Putamen (tissue), 1 donor: ENCODE measurements around the gene PLEKHM3.
A peak's percentile ranks its signal among the peaks of the same experiment; 100 is the strongest.
"Not testable (repeated sequence)": the region's sequence is repeated elsewhere in the genome, so short reads cannot be mapped to it uniquely, and the experiment has no call there.

Source experiments
- DNase-seq: peaks from one replicate; pipeline ENCODE4 v3.0.0-alpha.2; 2016; ENCODE audit warnings: low spot score

Gene PLEKHM3

GRCh38 chr2:207950063-207950760 is 75.1 kb downstream of the PLEKHM3 start:
- no peak for DNase-seq

- not testable (repeated sequence) for DNase-seq
Observed at GRCh38 chr2:207949245-207949644, 76.1 kb downstream of the PLEKHM3 start.

GRCh38 chr2:207944979-207945600 is 80.2 kb downstream of the PLEKHM3 start:
- no peak for DNase-seq

GRCh38 chr2:207944334-207944733 is 81.0 kb downstream of the PLEKHM3 start:
- DNase-seq: no peak

GRCh38 chr2:207939342-207940108 is 85.8 kb downstream of the PLEKHM3 start:
- no peak for DNase-seq

GRCh38 chr2:207938886-207939285 is 86.4 kb downstream of the PLEKHM3 start:
- DNase-seq: no peak

GRCh38 chr2:207938415-207938814 is 86.9 kb downstream of the PLEKHM3 start:
- no peak for DNase-seq

- no peak for DNase-seq
Observed at GRCh38 chr2:207937823-207938222, 87.5 kb downstream of the PLEKHM3 start.

- no peak for DNase-seq
Observed at GRCh38 chr2:207937253-207937652, 88.1 kb downstream of the PLEKHM3 start.

GRCh38 chr2:207936380-207936779 is 88.9 kb downstream of the PLEKHM3 start:
- DNase-seq: no peak

- DNase-seq: no peak
Observed at GRCh38 chr2:207935991-207936370, 89.3 kb downstream of the PLEKHM3 start.

- no peak for DNase-seq
Observed at GRCh38 chr2:207935121-207935990, 90.0 kb downstream of the PLEKHM3 start.

- DNase-seq: no peak
Observed at GRCh38 chr2:207934720-207935119, 90.6 kb downstream of the PLEKHM3 start.

- DNase-seq: no peak
Observed at GRCh38 chr2:207933396-207934065, 91.8 kb downstream of the PLEKHM3 start.

GRCh38 chr2:207932106-207932505 is 93.2 kb downstream of the PLEKHM3 start:
- DNase-seq: no peak

- DNase-seq: no peak
Observed at GRCh38 chr2:207930747-207931146, 94.6 kb downstream of the PLEKHM3 start.

- no peak for DNase-seq
Observed at GRCh38 chr2:207929923-207930322, 95.4 kb downstream of the PLEKHM3 start.

- peak; percentile 23 for DNase-seq
Observed at GRCh38 chr2:207928079-207928478, 97.2 kb downstream of the PLEKHM3 start.

GRCh38 chr2:207926989-207927300 is 98.4 kb downstream of the PLEKHM3 start:
- DNase-seq: no peak

- DNase-seq: peak; percentile 4
Observed at GRCh38 chr2:207926133-207926988, 99.0 kb downstream of the PLEKHM3 start.

GRCh38 chr2:207925601-207926000 is 99.7 kb downstream of the PLEKHM3 start:
- DNase-seq: no peak
